Measurements from ENCODE around the gene DOCK8.
"Not testable (repeated sequence)": the region's sequence is repeated elsewhere in the genome, so short reads cannot be mapped to it uniquely, and the experiment has no call there.

DNA sequence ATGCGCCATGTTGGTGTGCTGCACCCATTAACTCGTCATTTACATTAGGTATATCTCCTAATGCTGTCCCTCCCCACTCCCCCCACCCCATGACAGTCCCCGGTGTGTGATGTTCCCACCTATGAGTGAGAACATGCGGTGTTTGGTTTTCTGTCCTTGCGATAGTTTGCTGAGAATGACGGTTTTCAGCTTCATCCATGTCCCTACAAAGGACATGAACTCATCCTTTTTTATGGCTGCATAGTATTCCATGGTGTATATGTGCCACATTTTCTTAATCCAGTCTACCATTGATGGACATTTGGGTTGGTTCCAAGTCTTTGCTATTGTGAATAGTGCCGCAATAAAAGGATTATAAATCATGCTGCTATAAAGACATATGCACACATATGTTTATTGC, 195.0 kb downstream of the DOCK8 start:
- TF ChIP-seq RAD21 (IDR thresholded peaks at IDR 0.05; ENCODE audit: low read depth); POLR2AphosphoS5 (IDR thresholded peaks at IDR 0.05; ENCODE audit: low read depth, low read length); EZH2 (IDR thresholded peaks at IDR 0.05); CBX3 (IDR thresholded peaks at IDR 0.05; ENCODE audit: low read depth); CEBPB (IDR thresholded peaks at IDR 0.05; ENCODE audit: low read depth); POLR2A (IDR thresholded peaks at IDR 0.05; ENCODE audit: borderline replicate concordance, extremely low read depth, insufficient read depth, insufficient read length); SP1 (IDR thresholded peaks at IDR 0.05; ENCODE audit: low read depth): not testable (repeated sequence)
- TF ChIP-seq, protein P1, sequence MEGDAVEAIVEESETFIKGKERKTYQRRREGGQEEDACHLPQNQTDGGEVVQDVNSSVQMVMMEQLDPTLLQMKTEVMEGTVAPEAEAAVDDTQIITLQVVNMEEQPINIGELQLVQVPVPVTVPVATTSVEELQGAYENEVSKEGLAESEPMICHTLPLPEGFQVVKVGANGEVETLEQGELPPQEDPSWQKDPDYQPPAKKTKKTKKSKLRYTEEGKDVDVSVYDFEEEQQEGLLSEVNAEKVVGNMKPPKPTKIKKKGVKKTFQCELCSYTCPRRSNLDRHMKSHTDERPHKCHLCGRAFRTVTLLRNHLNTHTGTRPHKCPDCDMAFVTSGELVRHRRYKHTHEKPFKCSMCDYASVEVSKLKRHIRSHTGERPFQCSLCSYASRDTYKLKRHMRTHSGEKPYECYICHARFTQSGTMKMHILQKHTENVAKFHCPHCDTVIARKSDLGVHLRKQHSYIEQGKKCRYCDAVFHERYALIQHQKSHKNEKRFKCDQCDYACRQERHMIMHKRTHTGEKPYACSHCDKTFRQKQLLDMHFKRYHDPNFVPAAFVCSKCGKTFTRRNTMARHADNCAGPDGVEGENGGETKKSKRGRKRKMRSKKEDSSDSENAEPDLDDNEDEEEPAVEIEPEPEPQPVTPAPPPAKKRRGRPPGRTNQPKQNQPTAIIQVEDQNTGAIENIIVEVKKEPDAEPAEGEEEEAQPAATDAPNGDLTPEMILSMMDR (IDR thresholded peaks at IDR 0.05 in 2 of 3, conservative IDR thresholded peaks at IDR 0.05 in 1 of 3; ENCODE audit: borderline replicate concordance in 1 of 3, insufficient read depth in 1 of 3, low read depth in 2 of 3, low read length in 2 of 3) = not testable (repeated sequence)
- TF ChIP-seq, protein P2, sequence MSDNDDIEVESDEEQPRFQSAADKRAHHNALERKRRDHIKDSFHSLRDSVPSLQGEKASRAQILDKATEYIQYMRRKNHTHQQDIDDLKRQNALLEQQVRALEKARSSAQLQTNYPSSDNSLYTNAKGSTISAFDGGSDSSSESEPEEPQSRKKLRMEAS (IDR thresholded peaks at IDR 0.05) = not testable (repeated sequence)

Data from HCT116 (cell line).